ENCODE results near the gene IFI16. TPM values are rescaled to one million over a fixed set of nuclear protein-coding genes. Genes with fewer than 3 reads are reported as not detected.
A peak's percentile ranks its signal among the peaks of the same experiment; 100 is the strongest.

Gene IFI16
- total RNA-seq, 1 donor from 2014 or later = 101 TPM

GRCh38 chr1:159071970-159072582 is 62.4 kb downstream of the IFI16 start:
- Histone ChIP-seq H3K9me3 (no peaks in the 10 kb centered on the region), H3K4me3 (no peak overlapping the region), H3K27me3 (no peaks in the 10 kb centered on the region), H3K4me1 (no peaks in the 10 kb centered on the region), H3K27ac (no peak overlapping the region), H3K36me3 (no peaks in the 10 kb centered on the region)
- no peak for DNase-seq (ENCODE audit: extremely low spot score in 2 of 2)
- TF ChIP-seq CTCF (IDR thresholded peaks at IDR 0.05) (peak; percentile 56 to 72 (median 67)), POLR2AphosphoS5 (IDR thresholded peaks at IDR 0.05; ENCODE audit: insufficient read depth in 1 of 2, low read depth in 1 of 2) (no peak)
- intact Hi-C loops (cut with DNase I) = loop anchor here (10.0 kb wide), 1 partner anchor 867 kb away; no protein-coding TSS in a partner anchor

- Histone ChIP-seq H3K4me1 (peaks cover 5% of the 10 kb centered on the region), H3K36me3 (no peaks in the 10 kb centered on the region), H3K9me3 (no peaks in the 10 kb centered on the region), H3K4me3 (no peak within 1 kb of the TSS), H3K27me3 (no peaks in the 10 kb centered on the region), H3K27ac (peak within 1 kb of the TSS; percentile 39)
- intact Hi-C loops (cut with DNase I) = loop anchor here (10.0 kb wide), 1 partner anchor 872 kb away; no protein-coding TSS in a partner anchor
- DNase-seq (ENCODE audit: extremely low spot score in 2 of 2) = no peak
- TF ChIP-seq POLR2AphosphoS5 (IDR thresholded peaks at IDR 0.05; ENCODE audit: insufficient read depth in 1 of 2, low read depth in 1 of 2) (no peak), POLR2A (IDR thresholded peaks at IDR 0.05) (no peak), CTCF (IDR thresholded peaks at IDR 0.05) (no peak)
Observed at GRCh38 chr1:159076438-159077119, 66.9 kb downstream of the IFI16 start, which contains the start of gene AIM2. AIM2 (minus strand) TSS chr1:159076766; CDS start chr1:159073499, 3,267 bp downstream.

GRCh38 chr1:159077120-159077961 is 67.6 kb downstream of the IFI16 start:
- Histone ChIP-seq H3K36me3 (no peaks in the 10 kb centered on the region), H3K4me1 (peaks cover 8% of the 10 kb centered on the region), H3K27ac (peak overlapping the region; percentile 39), H3K4me3 (no peak overlapping the region), H3K9me3 (no peaks in the 10 kb centered on the region), H3K27me3 (no peaks in the 10 kb centered on the region)
- DNase-seq (ENCODE audit: extremely low spot score in 2 of 2) = no peak
- no peak for TF ChIP-seq CTCF (IDR thresholded peaks at IDR 0.05)
- TF ChIP-seq POLR2AphosphoS5 (IDR thresholded peaks at IDR 0.05; ENCODE audit: insufficient read depth in 1 of 2, low read depth in 1 of 2) = no peak
- TF ChIP-seq POLR2A (IDR thresholded peaks at IDR 0.05) = no peak
- intact Hi-C loops (cut with DNase I) = loop anchor here (10.0 kb wide), 1 partner anchor 873 kb away; no protein-coding TSS in a partner anchor

- peaks cover 8% of the 10 kb centered on the region for H3K4me1 ChIP-seq
- no peak overlapping the region for H3K4me3 ChIP-seq
- no peak for DNase-seq (ENCODE audit: extremely low spot score in 2 of 2)
- intact Hi-C loops (cut with DNase I) = loop anchor here (10.0 kb wide), 1 partner anchor 875 kb away; no protein-coding TSS in a partner anchor
- H3K36me3 ChIP-seq = no peaks in the 10 kb centered on the region
- H3K27ac ChIP-seq = no peak overlapping the region
- H3K27me3 ChIP-seq = no peaks in the 10 kb centered on the region
- H3K9me3 ChIP-seq = no peaks in the 10 kb centered on the region
- TF ChIP-seq POLR2A (IDR thresholded peaks at IDR 0.05) = no peak
- TF ChIP-seq POLR2AphosphoS5 (IDR thresholded peaks at IDR 0.05; ENCODE audit: insufficient read depth in 1 of 2, low read depth in 1 of 2) = no peak
- no peak for TF ChIP-seq CTCF (IDR thresholded peaks at IDR 0.05)
Observed at GRCh38 chr1:159079525-159079924, 69.8 kb downstream of the IFI16 start.

All from vagina (tissue), 2 donors.